GM21825 (cell line): Measurements from ENCODE around the gene LMNTD1.
"Not testable (repeated sequence)": the region's sequence is repeated elsewhere in the genome, so short reads cannot be mapped to it uniquely, and the experiment has no call there.

Experiments used
- ATAC-seq: cut with Tn5 transposase; IDR thresholded peaks from one replicate; pipeline ENCODE4 v1.9.1; 2021; ENCODE audit warnings: mild to moderate bottlenecking, moderate library complexity; ENCODE audit not compliant: unreplicated experiment

The LMNTD1 gene

DNA sequence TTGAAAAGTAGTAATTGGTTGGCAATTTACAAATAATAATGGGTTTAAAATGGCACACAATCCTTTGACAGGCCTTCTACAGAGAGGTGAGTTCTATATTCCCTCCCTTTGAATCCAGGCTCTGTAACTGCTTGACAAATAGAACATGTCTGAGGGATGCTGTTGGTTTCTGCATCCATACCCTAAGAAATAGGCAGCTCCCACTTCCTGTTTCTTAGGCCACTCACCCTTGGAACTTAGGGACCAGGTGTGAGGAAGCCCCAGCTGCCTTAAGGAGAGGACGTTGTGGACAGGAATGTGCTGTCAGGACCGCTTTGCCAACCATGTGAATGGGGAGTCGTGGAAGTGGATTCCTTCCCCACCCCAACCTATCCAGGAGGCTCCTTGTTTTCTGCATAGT lies 59.4 kb downstream of the LMNTD1 start:
- ATAC-seq = no peak

DNA sequence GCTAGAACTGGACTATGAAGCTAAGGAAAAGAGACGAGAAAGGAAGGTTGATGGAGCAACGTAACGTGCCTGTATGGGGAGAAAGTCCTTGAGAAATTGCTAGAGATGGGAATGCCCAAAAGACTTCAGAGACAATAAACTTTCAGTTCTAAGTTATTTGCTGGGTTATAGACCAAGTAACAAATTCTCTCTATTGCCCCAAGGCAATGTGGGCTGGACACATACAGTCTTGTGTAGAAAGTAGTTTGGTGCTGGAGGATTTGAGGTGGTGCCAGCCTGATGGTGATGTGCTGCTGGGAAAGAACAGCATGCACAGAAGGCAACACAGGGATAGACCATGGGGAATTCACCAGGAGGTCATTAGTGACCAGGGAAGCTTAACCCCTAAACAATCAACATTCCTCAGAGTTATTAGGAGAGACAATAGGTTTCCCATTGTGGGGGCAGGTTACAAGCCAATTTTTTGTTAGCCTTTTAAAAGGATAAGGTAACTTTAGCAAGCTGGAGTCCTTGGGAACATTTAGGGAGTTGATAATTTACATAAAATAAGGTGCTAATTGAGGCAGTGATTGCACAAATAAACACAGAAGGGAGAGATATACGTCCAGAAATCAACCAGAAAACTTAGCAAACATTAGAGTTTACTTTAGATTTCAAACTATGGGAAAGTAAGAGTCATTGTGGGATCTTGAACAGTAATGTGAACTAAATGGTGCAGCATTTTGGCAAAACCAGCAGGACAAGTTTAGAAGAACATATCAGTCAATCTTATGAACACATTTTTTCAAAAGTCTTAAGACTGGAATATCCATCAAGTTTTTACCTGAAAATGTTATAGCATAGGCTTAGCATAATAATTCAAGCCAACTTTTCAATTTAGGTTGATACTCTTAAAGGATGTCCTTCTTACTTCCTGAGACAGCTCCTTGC lies 61.4 kb downstream of the LMNTD1 start:
- ATAC-seq = no peak

DNA sequence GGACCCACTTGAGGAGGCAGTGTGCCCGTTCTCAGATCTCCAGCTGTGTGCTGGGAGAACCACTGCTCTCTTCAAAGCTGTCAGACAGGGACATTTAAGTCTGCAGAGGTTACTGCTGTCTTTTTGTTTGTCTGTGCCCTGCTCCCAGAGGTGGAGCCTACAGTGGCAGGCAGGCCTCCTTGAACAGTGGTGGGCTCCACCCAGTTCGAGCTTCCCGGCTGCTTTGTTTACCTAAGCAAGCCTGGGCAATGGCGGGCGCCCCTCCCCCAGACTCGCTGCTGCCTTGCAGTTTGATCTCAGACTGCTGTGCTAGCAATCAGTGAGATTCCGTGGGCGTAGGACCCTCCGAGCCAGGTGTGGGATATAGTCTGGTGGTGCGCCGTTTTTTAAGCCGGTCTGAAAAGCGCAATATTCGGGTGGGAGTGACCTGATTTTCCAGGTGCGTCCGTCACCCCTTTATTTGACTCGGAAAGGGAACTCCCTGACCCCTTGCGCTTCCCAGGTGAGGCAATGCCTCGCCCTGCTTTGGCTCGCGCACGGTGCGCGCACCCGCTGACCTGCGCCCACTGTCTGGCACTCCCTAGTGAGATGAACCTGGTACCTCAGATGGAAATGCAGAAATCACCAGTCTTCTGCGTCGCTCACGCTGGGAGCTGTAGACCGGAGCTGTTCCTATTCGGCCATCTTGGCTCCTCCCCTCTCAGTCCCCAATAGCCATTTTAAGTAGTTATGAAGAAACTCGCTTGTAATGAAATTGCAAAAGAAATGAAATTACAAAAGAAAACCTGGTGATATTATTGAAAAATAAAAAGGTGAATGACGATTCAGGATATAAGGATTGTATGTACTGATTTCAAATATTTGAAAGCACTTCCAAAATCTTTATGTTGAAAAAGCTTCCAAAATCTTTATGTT lies 63.9 kb downstream of the LMNTD1 start:
- not testable (repeated sequence) for ATAC-seq

DNA sequence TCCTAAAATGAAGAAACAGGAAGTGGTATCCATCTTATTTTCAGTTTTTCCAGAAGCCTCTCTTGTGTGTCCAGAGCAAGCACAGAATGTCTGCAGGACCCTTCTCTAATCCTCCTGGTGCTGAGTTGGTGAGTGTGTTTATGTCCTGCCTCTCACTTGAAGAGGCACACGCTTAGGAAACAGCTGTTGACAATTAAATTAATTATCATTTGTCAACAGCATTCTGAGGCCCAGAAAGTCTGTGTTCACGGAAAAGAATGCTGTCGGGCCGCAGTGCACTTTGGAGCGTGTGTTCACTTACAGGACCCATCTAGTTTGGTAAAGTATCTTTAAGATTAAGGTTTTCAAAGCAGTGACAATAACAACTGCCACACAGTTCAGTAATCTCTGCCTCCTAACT lies 70.5 kb downstream of the LMNTD1 start:
- no peak for ATAC-seq

DNA sequence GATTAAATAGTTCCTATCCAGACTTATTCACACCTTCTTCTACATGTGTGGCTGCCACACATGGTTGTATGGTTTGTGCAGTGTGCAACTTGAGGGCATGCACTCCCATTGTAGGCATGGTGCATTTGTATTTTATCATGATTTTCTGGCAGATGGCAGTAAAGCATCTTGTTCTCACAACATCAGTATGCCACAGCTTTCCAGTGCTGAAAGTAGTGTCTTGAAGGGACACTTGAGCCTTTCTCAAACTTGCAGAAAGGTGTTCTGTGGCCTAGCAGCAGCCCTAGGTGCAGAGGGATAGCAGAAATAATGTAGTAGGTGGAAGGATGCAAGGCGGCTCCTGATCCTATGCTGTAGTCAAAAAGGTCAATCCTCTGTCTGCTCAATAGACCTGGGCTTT lies 72.9 kb downstream of the LMNTD1 start:
- ATAC-seq = no peak

DNA sequence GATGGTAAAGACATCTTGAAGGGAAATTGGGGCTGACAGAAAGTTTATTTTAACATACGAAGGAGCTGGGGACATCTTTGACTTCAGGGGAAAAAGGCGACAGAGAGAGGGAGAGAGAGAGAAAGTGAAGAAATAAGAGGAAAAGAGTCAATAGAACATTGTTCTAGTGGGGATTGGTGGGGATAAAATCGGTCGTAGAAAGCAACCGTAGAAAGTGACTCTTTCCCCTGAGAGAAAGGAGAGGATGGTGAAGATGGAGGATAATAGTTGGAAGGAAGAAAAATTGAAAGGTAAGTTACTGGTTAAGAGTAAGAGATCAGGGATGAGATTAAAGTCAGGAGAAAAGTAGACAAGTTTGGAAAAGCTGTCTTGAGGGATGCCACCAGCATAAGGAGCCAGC lies 75.9 kb downstream of the LMNTD1 start:
- no peak for ATAC-seq

DNA sequence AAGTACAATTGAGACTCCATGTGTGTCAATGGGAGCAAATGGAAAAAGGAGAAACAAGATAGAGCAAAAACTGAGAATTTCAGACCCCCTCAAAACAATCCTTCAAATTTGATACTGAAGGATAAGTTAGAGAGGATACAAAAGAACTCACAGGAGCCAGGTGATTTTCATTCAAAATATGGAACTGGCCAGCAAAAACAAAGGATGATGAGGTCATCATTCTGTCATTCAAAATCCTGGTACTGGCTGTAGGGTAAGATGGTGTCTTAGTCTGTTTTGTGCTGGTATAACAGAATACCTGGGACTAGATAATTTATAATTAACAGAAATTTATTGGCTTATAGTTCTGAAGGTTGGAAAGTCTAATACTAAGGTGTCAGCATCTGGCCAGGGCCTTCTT lies 80.6 kb downstream of the LMNTD1 start:
- no peak for ATAC-seq

DNA sequence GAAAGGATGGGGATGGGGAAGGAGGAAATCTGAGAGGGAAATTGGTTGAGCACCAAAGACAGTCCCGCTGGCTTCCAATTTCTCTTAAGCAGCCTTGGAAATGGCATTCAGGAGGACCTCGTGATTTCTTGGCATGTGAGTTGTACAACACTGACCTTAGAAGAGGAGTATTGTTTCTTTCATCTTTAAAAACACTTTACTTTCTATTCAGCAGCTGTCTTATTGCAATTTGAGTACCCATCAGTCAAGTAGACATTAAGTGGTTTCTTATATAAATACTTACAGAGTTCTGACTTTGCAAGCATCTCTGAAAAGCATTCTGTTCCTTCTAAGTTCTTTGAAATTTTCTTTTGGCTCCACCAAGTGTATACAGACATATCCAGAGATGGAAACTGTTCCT lies 83.2 kb downstream of the LMNTD1 start:
- ATAC-seq = no peak

DNA sequence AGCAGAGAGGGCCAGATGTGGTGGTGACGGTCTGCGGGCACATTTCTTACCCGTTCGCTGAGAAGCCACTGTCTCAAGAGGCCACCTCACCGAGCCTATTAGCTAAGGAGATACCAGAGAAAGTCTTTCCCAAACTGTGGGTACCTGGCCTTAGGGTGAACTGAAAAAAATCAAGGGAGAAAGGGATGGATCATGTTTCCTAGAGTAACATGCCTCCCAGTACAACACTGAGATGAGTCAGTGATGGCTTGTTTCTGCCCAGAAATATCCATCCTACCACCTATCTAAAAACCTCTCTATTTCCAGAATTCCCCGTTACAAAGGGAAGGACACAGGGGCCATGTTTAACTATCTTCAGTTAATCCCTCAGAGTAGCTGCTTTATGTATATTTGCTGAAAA lies 83.7 kb downstream of the LMNTD1 start:
- ATAC-seq = no peak

DNA sequence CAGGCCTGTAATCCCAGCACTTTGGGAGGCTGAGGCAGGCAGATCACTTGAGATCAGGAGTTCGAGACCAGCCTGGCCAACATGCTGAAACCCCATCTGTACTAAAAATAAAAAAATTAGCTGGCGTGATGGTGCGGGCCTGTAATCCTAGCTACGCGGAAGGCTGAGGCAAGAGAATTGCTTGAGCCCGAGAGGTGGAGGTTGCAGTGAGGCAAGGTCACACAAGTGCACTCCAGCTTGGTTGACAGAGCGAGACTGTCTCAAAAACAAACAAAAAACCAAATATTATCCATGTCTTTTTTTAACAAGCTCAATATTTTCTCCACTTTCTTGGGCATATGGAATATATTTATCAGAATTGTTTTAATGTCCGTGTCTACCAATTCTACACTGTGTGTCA lies 89.6 kb downstream of the LMNTD1 start:
- no peak for ATAC-seq

DNA sequence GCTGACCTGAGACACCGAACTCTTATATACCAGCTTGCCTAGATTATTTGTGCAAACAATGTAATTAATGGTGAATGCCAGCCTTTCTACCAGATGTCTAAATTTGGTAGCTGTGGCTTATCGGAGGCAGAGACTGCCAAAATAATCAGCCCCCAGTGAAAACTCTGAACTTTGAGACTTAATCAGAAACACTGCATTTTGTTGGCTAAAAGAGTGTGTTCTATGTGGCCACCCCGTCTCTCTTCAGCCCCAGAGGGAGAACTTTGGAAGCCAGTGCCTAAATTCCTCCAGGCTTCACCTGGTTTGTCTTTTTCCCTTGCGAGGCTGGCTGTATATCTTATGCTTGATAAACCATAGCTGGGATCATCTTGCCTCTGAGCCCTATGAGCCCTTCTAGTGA lies 90.1 kb downstream of the LMNTD1 start:
- ATAC-seq = no peak

DNA sequence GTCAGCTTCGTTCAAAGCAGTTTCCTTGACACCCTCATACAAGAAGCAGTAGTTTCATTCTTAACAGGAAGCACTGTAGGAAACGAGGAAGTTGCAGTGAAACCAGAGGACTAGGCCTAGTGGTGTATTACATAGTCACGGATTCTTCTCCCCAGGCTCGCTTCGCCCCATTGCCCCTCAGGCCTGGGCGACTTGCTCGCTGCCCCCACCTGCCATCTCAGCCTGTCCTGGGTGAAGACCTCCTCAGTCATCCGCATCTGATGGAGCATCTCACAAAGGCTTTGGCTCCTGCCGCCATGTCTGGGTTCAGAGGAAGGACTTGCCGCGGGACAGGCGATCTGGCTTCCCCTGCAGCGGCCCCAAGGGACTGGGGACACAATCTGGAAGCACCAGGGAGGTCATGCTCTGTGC lies 93.5 kb downstream of the LMNTD1 start:
- ATAC-seq = peak; percentile 93

DNA sequence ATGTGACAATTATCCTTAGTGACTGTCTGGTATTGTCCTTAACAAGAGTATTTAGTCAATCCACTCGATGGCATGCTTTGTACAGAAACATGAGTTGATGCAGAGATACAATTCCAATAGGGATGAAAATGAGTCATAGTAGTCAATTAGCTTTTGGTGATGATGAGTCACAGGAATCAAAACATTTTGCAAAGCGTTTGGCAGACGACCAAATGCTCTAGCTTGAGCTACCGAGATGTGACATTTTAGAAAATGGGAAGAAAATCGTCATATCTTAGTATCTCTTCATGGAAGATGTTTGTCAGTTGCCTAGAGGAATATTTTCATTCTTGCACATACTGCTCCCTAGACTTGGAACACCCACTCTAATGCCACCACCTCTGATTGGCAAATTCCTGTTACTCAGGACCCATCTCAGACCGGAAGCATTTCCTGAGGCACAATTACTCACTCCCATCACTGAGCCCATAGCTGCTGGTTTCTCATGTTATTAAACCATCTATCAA lies 95.0 kb downstream of the LMNTD1 start:
- no peak for ATAC-seq

DNA sequence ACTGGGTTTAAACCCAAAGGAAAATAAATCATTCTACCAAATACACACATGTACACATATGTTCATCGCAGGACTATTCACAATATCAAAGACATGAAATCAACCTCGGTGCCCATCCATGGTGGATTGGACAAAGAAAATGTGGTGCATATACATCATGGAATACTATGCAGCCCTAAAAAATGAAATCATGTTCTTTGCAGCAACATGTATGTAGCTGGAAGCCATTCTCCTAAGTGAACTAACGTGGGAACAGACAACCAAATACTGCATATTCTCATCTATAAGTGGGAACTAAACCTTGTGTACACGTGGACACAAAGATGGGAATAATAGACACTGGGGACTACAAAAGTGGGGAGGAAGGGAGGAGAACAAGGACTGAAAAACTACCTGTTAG lies 96.6 kb downstream of the LMNTD1 start:
- ATAC-seq = no peak

DNA sequence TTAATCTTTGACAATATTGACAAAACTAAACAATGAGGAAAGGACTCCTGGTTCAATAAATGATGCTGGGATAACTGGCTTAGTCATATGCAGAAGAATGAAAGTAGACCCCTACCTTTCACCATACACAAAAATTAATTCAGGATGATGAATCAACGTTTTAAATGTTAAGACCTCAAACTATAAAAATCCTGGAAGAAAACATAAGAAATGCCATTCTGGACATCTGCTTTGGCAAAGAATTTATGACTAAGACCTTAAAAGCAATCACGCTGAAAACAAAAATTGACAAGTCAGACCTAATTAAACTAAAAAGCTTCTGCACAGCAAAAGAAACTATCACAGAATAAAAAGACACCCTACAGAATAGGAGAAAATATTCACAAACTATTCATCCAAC lies 97.4 kb downstream of the LMNTD1 start:
- ATAC-seq = no peak

DNA sequence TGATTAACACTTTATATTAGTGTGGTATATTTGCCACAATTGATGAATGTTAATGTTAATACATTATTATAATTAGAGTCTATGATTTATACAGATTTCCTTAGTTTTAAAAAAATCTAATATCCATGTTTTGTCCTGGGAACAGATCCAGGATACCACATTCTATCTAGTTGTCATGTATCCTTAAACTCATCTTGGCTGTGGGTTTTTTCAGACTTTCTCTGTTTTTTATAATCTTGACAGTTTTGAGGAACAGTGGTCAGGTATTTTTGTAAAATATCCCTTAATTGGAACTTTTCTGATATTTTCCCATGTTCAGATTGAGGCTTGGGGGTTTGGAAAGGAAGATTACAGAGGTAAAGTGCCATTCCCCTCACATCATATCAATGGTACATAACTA lies 104.1 kb downstream of the LMNTD1 start:
- ATAC-seq = no peak

DNA sequence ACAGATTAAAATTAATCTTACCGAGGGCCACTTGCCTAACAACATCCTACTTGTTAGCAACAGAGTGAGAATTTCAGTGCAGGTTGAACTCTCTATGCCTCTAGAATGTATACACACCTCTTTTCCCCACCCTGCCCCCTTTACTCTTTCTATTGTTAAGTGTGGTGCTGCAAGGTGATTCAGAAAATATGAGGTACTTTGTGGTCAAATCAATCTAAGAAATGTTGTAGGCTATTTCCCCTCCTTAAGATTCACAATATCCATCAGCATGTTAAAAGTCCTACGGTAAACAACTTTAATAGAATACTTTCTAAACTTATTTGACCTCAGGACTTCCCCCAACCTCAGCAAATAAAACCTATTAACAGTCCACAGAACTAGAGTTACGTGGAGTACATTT lies 106.0 kb downstream of the LMNTD1 start:
- ATAC-seq = no peak

DNA sequence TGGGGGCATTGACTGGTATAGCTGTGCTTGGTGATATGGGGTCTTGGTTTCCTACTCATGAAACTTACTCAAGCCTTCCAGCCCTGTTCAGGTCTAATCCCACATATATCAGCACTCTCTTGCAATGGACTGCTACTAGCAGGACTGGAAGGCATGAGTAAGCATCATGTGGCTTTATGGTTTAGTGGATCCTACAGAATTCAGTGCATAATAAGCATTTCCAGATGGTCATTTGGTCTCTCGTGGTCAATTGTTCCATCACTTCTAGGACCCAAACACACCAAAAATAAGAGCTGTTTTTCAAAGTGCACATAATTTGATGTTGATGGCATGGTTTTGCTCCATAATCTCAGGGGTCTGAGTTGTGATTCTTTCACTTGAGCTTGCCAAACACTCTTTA lies 114.4 kb downstream of the LMNTD1 start:
- no peak for ATAC-seq

DNA sequence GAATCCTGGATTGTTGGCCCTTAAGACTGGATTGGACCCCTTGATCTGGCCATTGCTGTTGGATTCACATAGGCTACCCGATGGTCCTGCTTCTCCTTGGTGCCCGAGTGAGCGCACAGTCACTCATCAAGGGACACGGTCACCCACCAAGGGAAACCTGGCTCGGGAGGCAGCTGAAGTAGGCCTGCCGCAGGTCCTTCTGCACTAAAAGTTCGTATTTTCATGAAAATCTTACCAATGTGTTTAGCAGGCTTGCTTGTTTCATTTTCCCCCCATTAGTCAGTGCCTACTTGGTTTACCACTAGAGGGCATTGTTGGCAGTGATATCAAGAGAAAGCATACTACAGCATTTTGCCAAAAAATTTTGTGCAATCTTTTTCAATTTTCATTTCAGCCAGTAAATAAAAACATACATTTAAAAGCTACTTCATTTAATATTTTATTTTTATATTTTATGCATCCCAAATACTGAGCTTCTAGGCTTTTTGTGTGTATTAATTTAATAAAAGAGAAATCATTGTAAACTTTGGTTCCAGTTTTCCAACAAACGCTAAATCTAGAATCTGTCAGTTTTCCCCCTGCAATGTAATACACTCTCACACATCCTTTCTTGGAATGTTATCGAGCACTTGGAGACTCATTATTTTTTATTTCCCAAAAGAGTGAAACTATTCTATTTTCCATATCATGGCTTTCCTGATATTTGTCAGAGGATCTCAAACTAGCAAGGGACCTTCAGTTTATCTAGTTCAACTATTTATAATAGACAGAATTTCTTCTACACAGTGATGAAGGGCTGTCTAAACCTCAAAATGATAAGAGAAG lies 116.7 kb downstream of the LMNTD1 start:
- ATAC-seq = peak; percentile 52

DNA sequence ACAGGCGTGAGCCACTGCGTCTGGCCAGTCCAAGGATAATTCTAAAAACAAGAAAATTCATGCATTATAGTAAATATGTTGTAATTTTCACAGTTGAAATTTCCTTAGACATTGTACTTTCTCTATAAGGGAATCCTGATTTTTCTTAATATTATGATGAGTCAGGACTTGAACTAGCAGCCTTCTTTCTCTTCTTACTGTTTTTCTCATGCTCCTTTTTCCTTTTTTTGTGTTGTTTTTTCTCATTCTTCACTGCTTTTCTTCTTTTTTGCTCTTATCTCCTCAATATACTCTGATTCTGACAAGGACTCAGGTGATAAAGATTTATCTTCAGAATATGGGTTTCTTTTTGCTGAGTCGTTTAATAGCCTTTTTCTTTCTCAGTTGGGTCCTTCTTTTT lies 117.7 kb downstream of the LMNTD1 start:
- no peak for ATAC-seq

DNA sequence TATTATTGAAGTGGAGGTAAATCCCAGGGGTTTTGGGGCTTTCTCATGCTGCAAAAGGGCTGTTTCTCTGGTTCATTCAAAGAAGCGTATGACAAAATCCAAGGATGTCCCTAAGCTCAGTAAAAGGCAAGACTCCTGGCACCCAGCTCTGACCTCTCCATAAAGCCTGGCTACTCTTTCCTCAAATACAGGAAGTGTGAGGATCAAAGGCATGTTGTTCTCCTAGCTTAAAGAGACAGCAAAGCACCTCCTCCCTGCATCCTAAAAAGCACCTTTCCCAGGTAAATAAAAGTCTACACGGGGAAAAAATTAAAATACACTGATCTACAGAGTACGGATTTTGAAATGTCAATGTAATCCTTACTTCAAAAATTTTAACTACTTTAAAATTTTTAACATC lies 118.6 kb downstream of the LMNTD1 start:
- ATAC-seq = no peak
